ENCODE results near the gene SLC31A2. TPM values are rescaled to one million over a fixed set of nuclear protein-coding genes. Genes with fewer than 3 reads are reported as not detected.

The SLC31A2 gene
- total and polyA plus RNA-seq, 2 donors (not counting 1 experiment from before 2014, with no cell fraction given) = 17.8 TPM

GRCh38 chr9:113181165-113181564 is 30.4 kb downstream of the SLC31A2 start:
- H3K4me1 ChIP-seq (ENCODE audit: control insufficient read depth, extremely low read depth, insufficient read depth, low read length) = peaks cover 2% of the 10 kb centered on the region
- TF ChIP-seq CTCF (conservative IDR thresholded peaks at IDR 0.05 in 1 of 2, IDR thresholded peaks at IDR 0.05 in 1 of 2; ENCODE audit: low read depth in 1 of 2, low read length in 2 of 2) = no peak
- no peak for TF ChIP-seq EZH2 (IDR thresholded peaks at IDR 0.05; ENCODE audit: low read length, missing control alignments)
- no peaks in the 10 kb centered on the region for H3K27me3 ChIP-seq (ENCODE audit: control insufficient read depth, insufficient read depth, low read length)
- peaks cover 10% of the 10 kb centered on the region for H3K36me3 ChIP-seq (ENCODE audit: control insufficient read depth, insufficient read depth, low read length)
- H4K20me1 ChIP-seq (ENCODE audit: control insufficient read depth, extremely low read depth, insufficient read depth, low read length) = no peaks in the 10 kb centered on the region
- no peak overlapping the region for H3K27ac ChIP-seq (ENCODE audit: insufficient read depth, low read length)
- no peaks in the 10 kb centered on the region for H3K79me2 ChIP-seq (ENCODE audit: control insufficient read depth, insufficient read depth, low read length)
- no peak for DNase-seq (ENCODE audit: low read depth in 2 of 2)
- no peak overlapping the region for H2AFZ ChIP-seq (ENCODE audit: low read length)
- H3K4me3 ChIP-seq (replicated peaks in 1 of 4; ENCODE audit: control extremely low read depth in 1 of 4, insufficient read depth in 1 of 4, low read depth in 3 of 4, low read length in 4 of 4) = no peak overlapping the region
- no peaks in the 10 kb centered on the region for H3K9me3 ChIP-seq (ENCODE audit: control insufficient read depth, insufficient read depth, low read depth, low read length)
- H3K9ac ChIP-seq (ENCODE audit: insufficient read depth, low read length) = no peak overlapping the region
- H3K4me2 ChIP-seq (ENCODE audit: extremely low read depth, insufficient read depth, low read length) = no peak overlapping the region

GRCh38 chr9:113183956-113184488 is 33.2 kb downstream of the SLC31A2 start:
- Histone ChIP-seq H3K4me2 (ENCODE audit: extremely low read depth, insufficient read depth, low read length) (no peak overlapping the region), H3K4me1 (ENCODE audit: control insufficient read depth, extremely low read depth, insufficient read depth, low read length) (peaks cover 11% of the 10 kb centered on the region), H3K9ac (ENCODE audit: insufficient read depth, low read length) (no peak overlapping the region), H3K36me3 (ENCODE audit: control insufficient read depth, insufficient read depth, low read length) (peaks cover 7% of the 10 kb centered on the region), H3K9me3 (ENCODE audit: control insufficient read depth, insufficient read depth, low read depth, low read length) (no peaks in the 10 kb centered on the region), H3K4me3 (replicated peaks in 1 of 4; ENCODE audit: control extremely low read depth in 1 of 4, insufficient read depth in 1 of 4, low read depth in 3 of 4, low read length in 4 of 4) (no peak overlapping the region), H4K20me1 (ENCODE audit: control insufficient read depth, extremely low read depth, insufficient read depth, low read length) (no peaks in the 10 kb centered on the region), H2AFZ (ENCODE audit: low read length) (no peak overlapping the region), H3K79me2 (ENCODE audit: control insufficient read depth, insufficient read depth, low read length) (no peaks in the 10 kb centered on the region), H3K27me3 (ENCODE audit: control insufficient read depth, insufficient read depth, low read length) (no peaks in the 10 kb centered on the region), H3K27ac (ENCODE audit: insufficient read depth, low read length) (no peak overlapping the region)
- no peak for DNase-seq (ENCODE audit: low read depth in 2 of 2)
- TF ChIP-seq EZH2 (IDR thresholded peaks at IDR 0.05; ENCODE audit: low read length, missing control alignments) (no peak), CTCF (conservative IDR thresholded peaks at IDR 0.05 in 1 of 2, IDR thresholded peaks at IDR 0.05 in 1 of 2; ENCODE audit: low read depth in 1 of 2, low read length in 2 of 2) (no peak)

DNA sequence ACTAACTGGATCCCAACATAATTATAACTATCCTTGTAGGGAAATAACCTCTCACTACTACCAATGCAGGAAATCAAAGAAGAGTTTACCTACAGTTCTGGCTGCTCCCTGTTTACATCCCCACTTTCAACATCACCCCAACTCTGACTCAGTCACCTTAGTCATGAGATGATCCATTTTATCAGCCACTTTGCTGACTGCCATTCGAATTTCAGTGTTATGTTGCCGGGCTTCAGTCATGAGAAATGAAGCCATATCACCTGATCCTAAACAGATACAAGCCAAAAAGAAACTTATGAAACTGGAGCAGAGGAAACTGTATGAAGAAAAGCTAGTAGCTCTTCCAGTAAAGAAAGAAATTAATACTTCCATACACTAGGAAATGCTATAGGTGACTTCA is 33.7 kb downstream of the SLC31A2 start:
- no peak overlapping the region for H3K4me3 ChIP-seq (replicated peaks in 1 of 4; ENCODE audit: control extremely low read depth in 1 of 4, insufficient read depth in 1 of 4, low read depth in 3 of 4, low read length in 4 of 4)
- H4K20me1 ChIP-seq (ENCODE audit: control insufficient read depth, extremely low read depth, insufficient read depth, low read length) = no peaks in the 10 kb centered on the region
- H3K79me2 ChIP-seq (ENCODE audit: control insufficient read depth, insufficient read depth, low read length) = no peaks in the 10 kb centered on the region
- no peak overlapping the region for H2AFZ ChIP-seq (ENCODE audit: low read length)
- H3K27me3 ChIP-seq (ENCODE audit: control insufficient read depth, insufficient read depth, low read length) = no peaks in the 10 kb centered on the region
- H3K27ac ChIP-seq (ENCODE audit: insufficient read depth, low read length) = no peak overlapping the region
- no peaks in the 10 kb centered on the region for H3K9me3 ChIP-seq (ENCODE audit: control insufficient read depth, insufficient read depth, low read depth, low read length)
- peaks cover 11% of the 10 kb centered on the region for H3K4me1 ChIP-seq (ENCODE audit: control insufficient read depth, extremely low read depth, insufficient read depth, low read length)
- H3K9ac ChIP-seq (ENCODE audit: insufficient read depth, low read length) = no peak overlapping the region
- TF ChIP-seq EZH2 (IDR thresholded peaks at IDR 0.05; ENCODE audit: low read length, missing control alignments) (no peak), CTCF (conservative IDR thresholded peaks at IDR 0.05 in 1 of 2, IDR thresholded peaks at IDR 0.05 in 1 of 2; ENCODE audit: low read depth in 1 of 2, low read length in 2 of 2) (no peak)
- peaks cover 7% of the 10 kb centered on the region for H3K36me3 ChIP-seq (ENCODE audit: control insufficient read depth, insufficient read depth, low read length)
- DNase-seq (ENCODE audit: low read depth in 2 of 2) = no peak
- H3K4me2 ChIP-seq (ENCODE audit: extremely low read depth, insufficient read depth, low read length) = no peak overlapping the region

Data from fibroblast of lung (primary cell).